Omental fat pad (tissue), 4 donors: ENCODE results near the gene ACAP2. TPM values are rescaled to one million over a fixed set of nuclear protein-coding genes. Genes with fewer than 3 reads are reported as not detected.
"Not testable (repeated sequence)": the region's sequence is repeated elsewhere in the genome, so short reads cannot be mapped to it uniquely, and the experiment has no call there.

Experiments used
- ATAC-seq: fragments of 150-250 bp; one replicate; pipeline ENCODE4 v1.9.1; 2016; ENCODE audit warnings: mild to moderate bottlenecking, moderate library complexity; ENCODE audit not compliant: low FRiP score
- DNase-seq: peaks from one replicate; pipeline ENCODE4 v3.0.0-alpha.2; 2019; ENCODE audit warnings: low spot score
- CTCF ChIP-seq, 3 donors: fragments of 450-650 bp; IDR thresholded peaks; one replicate each; pipeline ENCODE4 v1.5.1; 2016 to 2017; ENCODE audit warnings: antibody characterized with exemption in 3 of 3, mild to moderate bottlenecking in 3 of 3, moderate library complexity in 2 of 3
- total RNA-seq, 4 donors: library from RNA; depleted of rRNA; stranded (reverse); fragments of >200 nt; gene quantifications; one replicate each; pipeline ENCODE4 v1.1.0, GENCODE V29; 2016

The ACAP2 gene
- 10 to 100 TPM; 41.6 to 76.1 (median 44.5) TPM for total RNA-seq

GRCh38 chr3:195442573-195443390 is at the start of gene ACAP2:
Gene ACAP2 (minus strand): TSS chr3:195443020. CDS start chr3:195442847, 173 bp downstream.
- DNase-seq (peak; percentile 93), ATAC-seq (peak; percentile 99)
- no peak for TF ChIP-seq CTCF (IDR thresholded peaks at IDR 0.05)

- TF ChIP-seq CTCF (IDR thresholded peaks at IDR 0.05): no peak
- no peak for DNase-seq
These were observed 32.8 kb upstream of the ACAP2 start for GRCh38 chr3:195475614-195476013.

GRCh38 chr3:195475116-195475515 is 32.3 kb upstream of the ACAP2 start:
- not testable (repeated sequence) for ATAC-seq, DNase-seq

More at GRCh38 chr3:195475614-195476013, 32.8 kb upstream of the ACAP2 start:
- ATAC-seq: no peak

GRCh38 chr3:195468841-195469240 is 26.0 kb upstream of the ACAP2 start:
- DNase-seq (no peak), ATAC-seq (no peak)
- TF ChIP-seq CTCF (IDR thresholded peaks at IDR 0.05): no peak

GRCh38 chr3:195468391-195468776 is 25.6 kb upstream of the ACAP2 start:
- no peak for DNase-seq
- no peak for TF ChIP-seq CTCF (IDR thresholded peaks at IDR 0.05)

GRCh38 chr3:195467641-195468390 is 25.0 kb upstream of the ACAP2 start:
- no peak for TF ChIP-seq CTCF (IDR thresholded peaks at IDR 0.05)
- no peak for DNase-seq
- ATAC-seq: no peak

More at GRCh38 chr3:195468391-195468776, 25.6 kb upstream of the ACAP2 start:
- ATAC-seq: no peak

GRCh38 chr3:195466251-195466650 is 23.4 kb upstream of the ACAP2 start:
- DNase-seq (no peak), ATAC-seq (no peak)
- no peak for TF ChIP-seq CTCF (IDR thresholded peaks at IDR 0.05)

- DNase-seq, ATAC-seq: not testable (repeated sequence)
These were observed 20.1 kb upstream of the ACAP2 start for GRCh38 chr3:195462922-195463321.
